ENCODE measurements around the gene MAPK1.
"Not testable (repeated sequence)": the region's sequence is repeated elsewhere in the genome, so short reads cannot be mapped to it uniquely, and the experiment has no call there.

Gene MAPK1

GRCh38 chr22:21817497-21817853, 50.0 kb downstream of the MAPK1 start:
- DNase-seq: not testable (repeated sequence)

- peak; percentile 21 for DNase-seq
These were observed 50.5 kb downstream of the MAPK1 start for GRCh38 chr22:21816787-21817496.

GRCh38 chr22:21816472-21816786, 51.0 kb downstream of the MAPK1 start:
- no peak for DNase-seq

GRCh38 chr22:21815958-21816357, 51.5 kb downstream of the MAPK1 start:
- no peak for DNase-seq

- DNase-seq: no peak
These were observed 52.1 kb downstream of the MAPK1 start for GRCh38 chr22:21815357-21815756.

- DNase-seq: no peak
These were observed 55.5 kb downstream of the MAPK1 start for GRCh38 chr22:21811982-21812381.

- DNase-seq: no peak
These were observed 59.6 kb downstream of the MAPK1 start for GRCh38 chr22:21807544-21808529.

- DNase-seq: not testable (repeated sequence)
These were observed 62.1 kb downstream of the MAPK1 start for GRCh38 chr22:21805325-21805724.

GRCh38 chr22:21803811-21804249, 63.6 kb downstream of the MAPK1 start:
- no peak for DNase-seq

- DNase-seq: no peak
These were observed 64.8 kb downstream of the MAPK1 start for GRCh38 chr22:21802673-21803072.

- no peak for DNase-seq
These were observed 65.4 kb downstream of the MAPK1 start for GRCh38 chr22:21802056-21802455.

GRCh38 chr22:21801304-21801644, 66.2 kb downstream of the MAPK1 start:
- not testable (repeated sequence) for DNase-seq

- DNase-seq: no peak
These were observed 66.7 kb downstream of the MAPK1 start for GRCh38 chr22:21800552-21801303.

GRCh38 chr22:21797444-21798221, 69.8 kb downstream of the MAPK1 start:
- DNase-seq: no peak

- DNase-seq: no peak
These were observed 70.6 kb downstream of the MAPK1 start for GRCh38 chr22:21796863-21797262.

- no peak for DNase-seq
These were observed 71.2 kb downstream of the MAPK1 start for GRCh38 chr22:21796231-21796630.

GRCh38 chr22:21793716-21794115, 73.7 kb downstream of the MAPK1 start:
- not testable (repeated sequence) for DNase-seq

- DNase-seq: peak; percentile 73
These were observed 75.5 kb downstream of the MAPK1 start for GRCh38 chr22:21791635-21792625.

GRCh38 chr22:21790849-21791610, 76.4 kb downstream of the MAPK1 start:
- DNase-seq: peak; percentile 14

- DNase-seq: no peak
These were observed 77.1 kb downstream of the MAPK1 start for GRCh38 chr22:21790359-21790758.

- not testable (repeated sequence) for DNase-seq
These were observed 79.9 kb downstream of the MAPK1 start for GRCh38 chr22:21787565-21787964.

Data from stimulated activated CD4-positive, alpha-beta T cell treated with anti-CD3 and anti-CD28 coated beads, Interleukin-4, amount 100 ng/mL, for 24 hours (primary cell).